Measurements from ENCODE around the gene CLEC11A.
"Not testable (repeated sequence)": the region's sequence is repeated elsewhere in the genome, so short reads cannot be mapped to it uniquely, and the experiment has no call there.

CLEC11A gene

DNA sequence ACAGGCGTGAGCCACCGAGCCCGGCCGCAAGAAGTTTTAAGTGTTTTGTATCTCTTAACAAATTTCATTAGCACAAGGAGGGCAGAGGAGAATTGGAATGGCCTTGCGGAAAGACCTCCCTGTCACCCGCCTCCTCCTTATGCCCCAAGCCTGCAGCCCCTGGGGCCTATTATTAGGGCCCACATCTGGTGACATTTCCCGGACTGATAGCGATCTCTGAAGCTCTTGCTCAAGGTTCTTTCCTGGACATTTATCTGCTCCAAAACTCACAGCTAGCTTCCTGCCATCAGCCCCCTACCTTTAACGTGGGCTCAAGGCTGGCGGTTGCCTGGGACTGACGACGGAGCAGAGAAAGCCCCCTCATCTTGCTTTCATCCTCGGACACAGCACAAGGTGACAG lies 40.4 kb downstream of the CLEC11A start:
- not testable (repeated sequence) for DNase-seq

DNA sequence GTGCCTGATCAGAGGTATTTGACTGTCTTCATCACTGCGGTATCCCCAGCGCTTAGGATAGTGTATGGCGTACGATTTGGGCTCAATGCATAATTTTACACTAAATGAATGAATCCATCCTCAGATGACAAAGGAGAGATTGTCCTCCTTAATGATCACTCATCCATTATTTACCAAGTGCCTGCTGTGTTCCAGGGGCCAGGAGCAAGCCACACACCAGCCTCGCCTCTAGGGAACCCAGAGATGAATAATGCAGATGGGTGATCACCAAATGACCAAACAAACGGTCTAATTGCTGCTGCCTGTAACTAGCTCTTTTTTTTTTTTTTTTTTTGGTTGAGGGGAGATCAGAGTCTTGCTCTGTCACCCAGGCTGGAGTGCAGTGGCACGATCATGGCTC lies 41.2 kb downstream of the CLEC11A start:
- DNase-seq: no peak

DNA sequence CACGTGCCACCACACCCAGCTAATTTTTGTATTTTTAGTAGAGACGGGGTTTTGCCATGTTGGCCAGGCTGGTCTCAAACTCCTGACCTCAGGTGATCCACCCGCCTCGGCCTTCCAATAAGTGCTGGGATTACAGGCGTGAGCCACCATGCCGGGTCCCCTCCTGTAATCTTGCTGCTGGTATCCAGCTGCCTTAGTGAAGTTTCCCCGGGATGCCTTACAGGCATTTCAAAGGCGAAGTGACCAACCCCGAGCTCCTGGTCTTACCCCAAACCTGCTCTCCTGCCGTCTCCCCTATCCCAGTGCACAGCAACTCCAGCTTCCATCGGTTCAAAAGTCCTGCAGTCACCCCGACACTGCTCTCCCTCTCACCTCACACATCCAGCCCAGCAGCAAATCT lies 43.6 kb downstream of the CLEC11A start:
- DNase-seq: not testable (repeated sequence)

DNA sequence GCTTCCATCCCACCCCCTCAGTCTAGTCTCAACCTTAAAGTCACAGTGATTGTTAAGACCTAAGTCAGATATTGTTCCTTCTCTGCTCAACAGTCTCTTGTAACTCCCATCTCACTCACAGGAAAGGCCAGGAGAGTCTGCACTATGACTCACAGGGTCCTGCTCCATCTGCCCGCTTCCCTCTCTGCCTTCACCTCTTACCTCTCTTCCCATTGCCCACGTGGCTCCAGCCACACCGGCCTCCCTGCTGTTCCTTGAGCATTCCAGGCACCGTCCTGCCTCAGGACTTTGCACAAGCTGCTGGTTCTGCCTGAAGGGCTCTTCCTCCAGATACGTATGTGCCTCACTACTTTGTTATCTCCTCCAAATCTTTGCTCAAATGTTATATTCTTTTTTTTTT lies 44.1 kb downstream of the CLEC11A start:
- DNase-seq: not testable (repeated sequence)

DNA sequence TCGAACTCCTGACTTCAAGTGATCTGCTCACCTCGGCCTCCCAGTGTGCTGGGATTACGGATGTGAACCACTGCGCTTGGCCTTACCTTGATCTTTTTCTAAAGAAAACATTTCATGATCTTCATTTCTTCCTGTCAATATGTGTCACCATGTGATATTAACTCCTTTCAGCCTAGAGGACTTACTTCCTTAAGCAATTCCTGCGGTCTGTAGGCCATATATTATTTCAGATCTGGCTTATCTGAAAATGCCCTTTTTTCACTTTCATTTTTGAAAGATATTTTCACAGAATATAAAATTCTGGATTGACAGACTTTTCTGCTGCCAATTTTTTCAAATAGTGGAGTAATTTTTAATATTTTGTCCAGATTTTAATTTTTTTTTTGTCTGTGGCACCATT lies 45.1 kb downstream of the CLEC11A start:
- no peak for DNase-seq

DNA sequence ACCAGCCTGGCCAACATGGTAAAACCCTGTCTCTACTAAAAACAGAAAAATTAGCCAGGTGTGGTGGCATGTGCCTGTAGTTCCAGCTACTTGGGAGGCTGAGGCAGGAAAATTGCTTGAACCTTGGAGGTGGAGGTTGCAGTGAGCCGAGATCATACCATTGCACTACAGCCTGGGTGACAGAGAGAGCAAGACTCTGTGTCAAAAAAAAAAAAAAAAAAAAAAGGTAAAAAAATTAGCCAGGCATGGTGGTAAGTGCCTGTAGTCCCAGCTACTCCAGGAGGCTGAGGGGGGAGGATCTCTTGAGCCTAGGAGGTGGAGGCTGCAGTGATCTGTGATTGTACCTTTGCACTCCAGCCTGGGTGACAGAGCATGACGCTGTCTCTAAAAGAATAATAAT lies 47.0 kb downstream of the CLEC11A start, which contains the start of gene GPR32:
TSS of gene GPR32 (plus strand) at position 301 of the 400 bp plus-strand sequence. CDS start 137 bp downstream, outside the sequence.
- not testable (repeated sequence) for DNase-seq

DNA sequence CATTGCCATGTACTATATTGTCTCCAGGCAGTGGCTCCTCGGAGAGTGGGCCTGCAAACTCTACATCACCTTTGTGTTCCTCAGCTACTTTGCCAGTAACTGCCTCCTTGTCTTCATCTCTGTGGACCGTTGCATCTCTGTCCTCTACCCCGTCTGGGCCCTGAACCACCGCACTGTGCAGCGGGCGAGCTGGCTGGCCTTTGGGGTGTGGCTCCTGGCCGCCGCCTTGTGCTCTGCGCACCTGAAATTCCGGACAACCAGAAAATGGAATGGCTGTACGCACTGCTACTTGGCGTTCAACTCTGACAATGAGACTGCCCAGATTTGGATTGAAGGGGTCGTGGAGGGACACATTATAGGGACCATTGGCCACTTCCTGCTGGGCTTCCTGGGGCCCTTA lies 47.7 kb downstream of the CLEC11A start:
- no peak for DNase-seq

DNA sequence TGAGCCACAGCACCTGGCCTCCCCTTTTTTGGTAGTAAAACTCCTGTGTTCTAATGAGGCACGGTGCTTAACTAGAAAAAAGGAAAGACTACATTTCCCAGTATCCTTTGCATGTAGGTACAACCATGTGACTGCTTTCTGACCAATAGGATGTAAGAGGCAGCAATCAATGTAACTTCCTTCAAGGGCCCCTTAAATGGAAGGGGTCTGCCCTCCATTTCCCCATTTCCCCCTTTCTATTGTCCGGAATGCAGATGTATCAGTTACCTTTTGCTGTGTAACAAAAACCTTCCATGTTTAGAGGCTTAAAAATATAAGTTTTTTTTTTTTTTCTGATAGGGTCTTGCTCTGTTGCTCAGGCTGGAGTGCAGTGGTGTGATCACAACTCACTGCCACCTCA lies 49.3 kb downstream of the CLEC11A start:
- DNase-seq: no peak

DNA sequence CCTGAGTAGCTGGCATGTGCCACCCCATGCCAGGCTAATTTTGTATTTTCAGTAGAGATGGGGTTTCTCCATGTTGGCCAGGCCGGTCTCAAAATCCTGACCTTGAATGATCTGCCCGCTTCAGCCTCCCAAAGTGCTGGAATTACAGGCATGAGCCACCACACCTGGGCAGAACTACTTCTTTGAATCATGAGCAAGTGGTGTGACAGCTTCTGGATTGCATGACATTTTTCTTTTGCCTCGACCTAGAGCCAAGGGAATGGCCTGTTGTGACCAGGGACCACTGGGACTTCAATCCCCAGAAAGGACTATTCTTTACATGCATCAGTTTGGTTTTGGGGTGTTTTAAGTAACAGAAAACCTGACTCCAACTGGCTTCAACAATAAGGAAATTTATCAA lies 49.7 kb downstream of the CLEC11A start:
- not testable (repeated sequence) for DNase-seq

DNA sequence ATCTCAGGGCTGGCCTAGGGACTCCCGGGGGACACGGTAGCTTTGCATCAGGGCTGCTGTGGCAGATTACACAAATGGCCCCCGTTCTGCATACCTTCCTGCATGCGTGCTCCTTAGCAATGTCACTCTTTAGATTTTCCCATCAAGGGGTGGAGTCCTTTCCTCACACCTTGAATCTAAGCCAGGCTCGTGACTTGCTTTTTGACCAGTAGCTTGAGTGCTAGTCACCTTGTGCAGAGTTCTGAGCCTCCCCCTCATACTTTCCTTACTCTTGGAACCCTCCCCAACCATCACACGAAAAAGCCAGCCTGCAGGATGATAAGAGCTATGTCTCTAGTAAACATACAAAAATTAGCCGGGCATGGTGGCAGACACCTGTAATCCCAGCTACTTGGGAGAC lies 50.3 kb downstream of the CLEC11A start:
- not testable (repeated sequence) for DNase-seq
